Loucy (cell line): ENCODE results near the gene LGALS1.

Source experiments
- H2AFZ ChIP-seq: fragments of 200-600 bp; sonication (generic); 2 replicates; pipeline ENCODE4 v1.6.0; 2016; ENCODE audit warnings: antibody characterized with exemption, mild to moderate bottlenecking, low read length, moderate library complexity
- H3F3A ChIP-seq: fragments of 200-600 bp; 2 replicates; pipeline ENCODE4 v1.6.0; 2016; ENCODE audit warnings: antibody characterized with exemption, low read depth, mild to moderate bottlenecking
- H3K27me3 ChIP-seq: fragments of 200-600 bp; sonication (generic); 2 replicates; pipeline ENCODE4 v1.6.1; 2014; ENCODE audit warnings: low read length, mild to moderate bottlenecking; ENCODE audit not compliant: insufficient read depth, poor library complexity, severe bottlenecking
- H3K36me3 ChIP-seq: fragments of 200-600 bp; sonication (generic); 2 replicates; pipeline ENCODE4 v1.6.1; 2016; ENCODE audit warnings: low read length; ENCODE audit not compliant: insufficient read depth
- H3K4me1 ChIP-seq: fragments of 200-600 bp; sonication (generic); 2 replicates; pipeline ENCODE4 v1.5.1; 2014; ENCODE audit warnings: low read length, mild to moderate bottlenecking; ENCODE audit not compliant: insufficient read depth, poor library complexity, severe bottlenecking
- H3K4me2 ChIP-seq: fragments of 200-600 bp; sonication (generic); 2 replicates; pipeline ENCODE4 v1.6.0; 2014; ENCODE audit warnings: antibody characterized with exemption, low read length, low read depth, mild to moderate bottlenecking; ENCODE audit not compliant: poor library complexity, severe bottlenecking
- H3K4me3 ChIP-seq: fragments of 200-600 bp; sonication (generic); 2 replicates; pipeline ENCODE4 v1.5.1; 2014; ENCODE audit warnings: low read length, mild to moderate bottlenecking, mixed read lengths; ENCODE audit not compliant: poor library complexity, severe bottlenecking
- H3K79me2 ChIP-seq: fragments of 200-600 bp; sonication (generic); 2 replicates; pipeline ENCODE4 v1.6.1; 2014; ENCODE audit warnings: low read length; ENCODE audit not compliant: insufficient read depth
- H3K9ac ChIP-seq: fragments of 200-600 bp; sonication (generic); 2 replicates; pipeline ENCODE4 v1.6.0; 2014; ENCODE audit warnings: mild to moderate bottlenecking, low read depth, low read length, moderate library complexity; ENCODE audit not compliant: poor library complexity, severe bottlenecking
- H3K9me2 ChIP-seq: fragments of 200-600 bp; sonication (generic); replicated peaks from 2 replicates; pipeline ENCODE4 v1.6.1; 2016; ENCODE audit warnings: low read depth, low read length, mixed read lengths
- H3K9me3 ChIP-seq: fragments of 200-600 bp; sonication (generic); 2 replicates; pipeline ENCODE4 v1.6.1; 2014; ENCODE audit warnings: mild to moderate bottlenecking, antibody characterized with exemption, low read length, low read depth; ENCODE audit not compliant: insufficient read depth
- H4K20me1 ChIP-seq: fragments of 200-600 bp; sonication (generic); 2 replicates; pipeline ENCODE4 v1.6.0; 2014; ENCODE audit warnings: antibody characterized with exemption, low read length, mild to moderate bottlenecking; ENCODE audit not compliant: insufficient read depth, poor library complexity, severe bottlenecking
- CTCF ChIP-seq: fragments of 200-600 bp; sonication (generic); conservative IDR thresholded peaks from 2 replicates; pipeline ENCODE4 v1.5.1; 2014; ENCODE audit warnings: mild to moderate bottlenecking, antibody characterized with exemption, low read length
- EZH2phosphoT487 ChIP-seq: fragments of 200-600 bp; IDR thresholded peaks from 2 replicates; pipeline ENCODE4 v1.6.1; 2018; ENCODE audit warnings: antibody characterized with exemption, mild to moderate bottlenecking, moderate library complexity, borderline replicate concordance

Gene LGALS1

DNA sequence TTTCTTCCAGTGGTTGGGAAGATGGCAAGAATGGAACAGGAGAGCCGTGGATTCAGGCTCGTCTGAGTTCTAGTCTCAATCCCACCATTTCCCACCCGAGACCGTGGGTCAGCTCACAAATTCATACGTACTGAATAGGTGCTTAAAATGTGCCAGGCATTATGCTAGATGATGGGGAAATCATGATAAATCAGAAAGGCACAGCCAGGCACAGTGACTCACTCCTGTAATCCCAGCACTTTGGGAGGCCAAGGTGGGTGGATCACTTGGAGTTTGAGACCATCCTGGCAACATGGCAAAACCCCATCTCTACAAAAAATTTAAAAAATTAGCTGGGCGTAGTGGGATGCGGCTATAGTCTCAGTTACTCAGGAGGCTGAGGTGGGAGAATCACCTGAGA lies 28.5 kb downstream of the LGALS1 start:
- no peaks in the 10 kb centered on the region for H4K20me1 ChIP-seq
- no peaks in the 10 kb centered on the region for H3F3A ChIP-seq
- H3K27me3 ChIP-seq, result no peaks in the 10 kb centered on the region
- H3K79me2 ChIP-seq, result no peaks in the 10 kb centered on the region
- TF ChIP-seq CTCF (no peak), EZH2phosphoT487 (no peak)
- H3K4me2 ChIP-seq, result no peak overlapping the region
- no peaks in the 10 kb centered on the region for H3K36me3 ChIP-seq
- no peaks in the 10 kb centered on the region for H3K4me1 ChIP-seq
- no peaks in the 10 kb centered on the region for H3K9me3 ChIP-seq
- no peak overlapping the region for H3K4me3 ChIP-seq
- H3K9ac ChIP-seq, result no peak overlapping the region
- H3K9me2 ChIP-seq, result no peaks in the 10 kb centered on the region
- no peak overlapping the region for H2AFZ ChIP-seq

- Histone ChIP-seq H3K9me2 (no peaks in the 10 kb centered on the region), H4K20me1 (no peaks in the 10 kb centered on the region), H3K27me3 (no peaks in the 10 kb centered on the region), H3K9ac (no peak overlapping the region), H2AFZ (no peak overlapping the region), H3K36me3 (no peaks in the 10 kb centered on the region), H3K79me2 (no peaks in the 10 kb centered on the region), H3K4me2 (no peak overlapping the region), H3F3A (no peaks in the 10 kb centered on the region), H3K4me1 (no peaks in the 10 kb centered on the region), H3K4me3 (no peak overlapping the region), H3K9me3 (no peaks in the 10 kb centered on the region)
- TF ChIP-seq CTCF, result no peak
- TF ChIP-seq EZH2phosphoT487, result no peak
These were observed 29.2 kb downstream of the LGALS1 start for GRCh38 chr22:37704645-37705044.

DNA sequence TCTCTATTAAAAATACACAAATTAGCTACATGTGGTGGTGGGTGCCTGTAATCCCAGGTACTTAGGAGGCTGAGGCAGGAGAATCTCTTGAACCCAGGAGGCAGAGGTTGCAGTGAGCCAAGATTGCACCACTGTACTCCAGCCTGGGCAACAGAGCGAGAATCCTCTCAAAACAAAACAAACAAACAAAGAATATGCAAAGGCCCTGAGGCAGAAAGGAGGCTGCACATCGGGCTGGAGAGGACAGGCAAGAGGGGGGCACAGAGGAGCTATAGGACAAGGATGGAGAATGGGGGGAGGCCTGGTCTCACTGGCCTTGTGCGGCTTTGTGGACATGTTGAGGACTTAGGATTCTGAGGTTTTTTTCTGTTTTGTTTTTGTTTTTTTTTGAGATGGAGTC lies 29.8 kb downstream of the LGALS1 start:
- Histone ChIP-seq H3F3A (no peaks in the 10 kb centered on the region), H3K4me1 (no peaks in the 10 kb centered on the region), H3K4me2 (no peak overlapping the region), H3K9me3 (no peaks in the 10 kb centered on the region), H3K9me2 (no peaks in the 10 kb centered on the region), H3K27me3 (no peaks in the 10 kb centered on the region), H4K20me1 (no peaks in the 10 kb centered on the region), H3K36me3 (no peaks in the 10 kb centered on the region), H2AFZ (no peak overlapping the region), H3K4me3 (no peak overlapping the region), H3K79me2 (no peaks in the 10 kb centered on the region), H3K9ac (no peak overlapping the region)
- TF ChIP-seq EZH2phosphoT487, result no peak
- no peak for TF ChIP-seq CTCF
